Measurements from ENCODE around the gene CAPN9.

CAPN9 gene

GRCh38 chr1:230752407-230752806 is 5.2 kb downstream of the CAPN9 start:
- TF ChIP-seq CTCF (IDR thresholded peaks at IDR 0.05; ENCODE audit: extremely low read depth, missing control alignments): no peak
- no peak for DNase-seq (ENCODE audit: low spot score)

DNA sequence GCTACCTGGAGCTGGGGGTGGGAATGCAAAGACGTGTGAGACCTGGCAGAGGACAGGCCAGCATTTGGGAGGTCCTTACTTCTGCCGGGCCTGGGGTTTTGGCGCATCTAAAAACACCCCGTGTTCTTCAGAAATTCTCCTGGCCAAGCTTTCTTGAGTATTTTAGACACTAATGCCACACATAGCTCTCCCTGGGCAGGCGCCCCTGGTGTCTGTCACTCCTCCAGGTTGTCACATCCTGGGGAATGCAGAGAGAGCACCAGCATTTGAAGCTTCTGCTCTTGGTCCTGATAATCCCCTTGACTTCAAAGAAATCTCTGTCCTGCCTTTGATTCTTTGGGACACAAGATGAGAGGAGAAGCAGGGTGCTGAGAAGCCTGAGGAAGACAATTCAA is 6.0 kb downstream of the CAPN9 start:
- DNase-seq (ENCODE audit: low spot score): no peak
- no peak for TF ChIP-seq CTCF (IDR thresholded peaks at IDR 0.05; ENCODE audit: extremely low read depth, missing control alignments)

DNA sequence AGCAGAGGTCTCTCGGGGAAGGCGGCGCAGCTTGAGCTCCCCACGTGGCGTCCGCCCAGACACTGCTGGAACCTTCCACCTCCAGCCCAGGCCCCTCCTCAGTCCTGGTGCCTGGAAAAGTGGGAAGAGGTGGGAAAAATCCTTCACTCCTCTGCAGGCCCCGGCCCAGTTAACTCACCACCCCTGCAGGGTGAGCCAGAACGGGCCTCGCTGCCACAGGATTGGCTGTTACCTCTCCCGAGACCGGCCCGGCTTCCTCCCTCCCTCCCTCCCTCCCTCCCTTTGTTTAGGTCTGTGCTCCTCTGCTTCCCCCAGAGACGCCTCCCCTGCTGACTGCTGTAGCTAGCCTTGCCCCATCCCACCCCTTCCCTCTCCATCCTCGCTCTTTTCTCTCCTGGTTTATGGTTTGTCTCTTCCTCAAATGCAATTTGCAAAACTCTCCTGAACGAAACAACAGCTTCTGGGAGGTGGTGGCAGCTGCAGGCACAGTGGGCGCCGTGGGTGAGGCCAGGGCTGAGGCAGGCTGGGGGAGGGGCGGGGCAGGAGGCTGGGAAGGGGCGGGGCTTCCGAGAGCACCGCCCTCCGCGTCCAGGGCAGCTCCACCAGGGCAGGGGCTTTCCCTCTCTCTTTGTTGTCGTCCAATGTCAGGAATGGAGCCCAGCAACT is 6.5 kb downstream of the CAPN9 start:
- peak; percentile 55 for DNase-seq (ENCODE audit: low spot score)
- no peak for TF ChIP-seq CTCF (IDR thresholded peaks at IDR 0.05; ENCODE audit: extremely low read depth, missing control alignments)

DNA sequence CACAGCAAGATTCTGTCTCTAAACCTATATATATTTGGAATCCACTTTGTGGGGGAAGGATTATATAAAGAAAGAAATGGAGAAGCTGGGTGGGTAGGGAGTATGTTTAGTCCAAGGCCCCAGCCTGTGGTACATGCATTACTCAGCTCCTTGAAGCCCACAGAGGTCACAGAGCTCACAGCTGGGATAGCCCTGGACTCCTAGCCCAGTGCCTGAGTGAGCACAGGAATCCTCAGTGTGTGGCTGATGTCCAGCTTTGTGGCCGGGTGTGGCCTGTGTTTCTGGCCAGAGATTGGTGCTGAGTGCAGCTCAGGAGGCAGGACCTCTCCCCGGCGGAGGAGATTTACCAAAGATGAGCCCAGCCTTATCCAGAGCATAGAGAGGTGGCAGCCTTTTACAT is 7.6 kb downstream of the CAPN9 start:
- no peak for DNase-seq (ENCODE audit: low spot score)
- no peak for TF ChIP-seq CTCF (IDR thresholded peaks at IDR 0.05; ENCODE audit: extremely low read depth, missing control alignments)

GRCh38 chr1:230757856-230758708 is 10.9 kb downstream of the CAPN9 start:
- no peak for TF ChIP-seq CTCF (IDR thresholded peaks at IDR 0.05; ENCODE audit: extremely low read depth, missing control alignments)
- DNase-seq (ENCODE audit: low spot score): no peak

- DNase-seq (ENCODE audit: low spot score): no peak
- TF ChIP-seq CTCF (IDR thresholded peaks at IDR 0.05; ENCODE audit: extremely low read depth, missing control alignments): no peak
Measured at GRCh38 chr1:230758709-230759368, 11.7 kb downstream of the CAPN9 start.

All from GM20000 (cell line).